Keratinocyte (primary cell): ENCODE data around the gene FAM193B. TPM values are rescaled to one million over a fixed set of nuclear protein-coding genes. Genes with fewer than 3 reads are reported as not detected.

Source experiments
- DNase-seq: peaks from one replicate; pipeline ENCODE4 v3.0.0-alpha.2; 2011; ENCODE audit warnings: low read depth, missing footprints, low spot score
- FAIRE-seq: peaks from 2 replicates; lab custom pipeline; 2011; peaks lifted over from hg19 to GRCh38; lab: Jason Lieb, UNC
- H2AFZ ChIP-seq: 2 replicates; pipeline ENCODE4 v1.6.0; 2012; ENCODE audit warnings: low read length, control low read depth, inconsistent platforms; ENCODE audit not compliant: control insufficient read depth
- H3K27ac ChIP-seq: 2 replicates; pipeline ENCODE4 v1.5.1; 2011; ENCODE audit warnings: low read length; ENCODE audit not compliant: control insufficient read depth, insufficient read depth
- H3K27me3 ChIP-seq: 3 replicates; pipeline ENCODE4 v1.6.0; 2011; ENCODE audit warnings: low read length; ENCODE audit not compliant: control insufficient read depth, insufficient read depth; ENCODE audit errors: extremely low read depth
- H3K36me3 ChIP-seq, 2 experiments: 2 replicates in 1 of 2; 3 replicates in 1 of 2; pipeline ENCODE4 v1.5.1; 2011; ENCODE audit warnings: low read length in 2 of 2, mild to moderate bottlenecking in 1 of 2; ENCODE audit not compliant: control insufficient read depth in 2 of 2, insufficient read depth in 2 of 2; ENCODE audit errors: extremely low read depth in 1 of 2
- H3K4me1 ChIP-seq: 3 replicates; pipeline ENCODE4 v1.5.1; 2011; ENCODE audit warnings: low read length; ENCODE audit not compliant: control insufficient read depth, insufficient read depth; ENCODE audit errors: extremely low read depth
- H3K4me2 ChIP-seq: 3 replicates; pipeline ENCODE4 v1.6.0; 2011; ENCODE audit warnings: low read depth, low read length; ENCODE audit not compliant: control insufficient read depth, insufficient read depth; ENCODE audit errors: extremely low read depth
- H3K4me3 ChIP-seq, 3 experiments: fragments of 200-600 bp in 1 of 3; sonication (generic) in 1 of 3; 2 replicates in 2 of 3; 3 replicates in 1 of 3; pipeline ENCODE4 v1.5.1; 2011 to 2016; ENCODE audit warnings: low read length in 3 of 3, mild to moderate bottlenecking in 3 of 3, control low read depth in 2 of 3, inconsistent platforms in 1 of 3, low read depth in 1 of 3, mixed read lengths in 1 of 3, mixed run types in 1 of 3, moderate library complexity in 1 of 3; ENCODE audit not compliant: control insufficient read depth in 2 of 3, insufficient read depth in 2 of 3; ENCODE audit errors: extremely low read depth in 1 of 3
- H3K79me2 ChIP-seq: 2 replicates; pipeline ENCODE4 v1.6.0; 2012; ENCODE audit warnings: low read length; ENCODE audit not compliant: control insufficient read depth, insufficient read depth
- H3K9ac ChIP-seq: 3 replicates; pipeline ENCODE4 v1.6.0; 2011; ENCODE audit warnings: low read length; ENCODE audit not compliant: control insufficient read depth, insufficient read depth; ENCODE audit errors: extremely low read depth
- H3K9me1 ChIP-seq: 3 replicates; pipeline ENCODE4 v1.6.0; 2011; ENCODE audit warnings: low read length; ENCODE audit not compliant: control insufficient read depth, insufficient read depth; ENCODE audit errors: extremely low read depth
- H3K9me3 ChIP-seq: 2 replicates; pipeline ENCODE4 v1.5.1; 2012; ENCODE audit warnings: low read depth, low read length; ENCODE audit not compliant: control insufficient read depth
- H4K20me1 ChIP-seq: 3 replicates; pipeline ENCODE4 v1.6.0; 2011; ENCODE audit warnings: low read length; ENCODE audit not compliant: control insufficient read depth, insufficient read depth; ENCODE audit errors: extremely low read depth
- EZH2 ChIP-seq: IDR thresholded peaks from one replicate; pipeline ENCODE4 v1.6.1; 2012; ENCODE audit warnings: inconsistent platforms, mild to moderate bottlenecking, low read length, moderate library complexity
- dilution Hi-C: fragments of 300-500 bp; cut with MboI; formaldehyde crosslinking; loops from one replicate; pipeline ENCODE4 v1.7.0; 2020; ENCODE audit warnings: low sequenced_read_pairs; ENCODE audit not compliant: extremely low pct_ligation_motif_present
- polyA plus RNA-seq, 5 experiments: library from polyadenylated mRNA; depleted of rRNA in 3 of 5; stranded (reverse) in 3 of 5; stranded (forward) in 1 of 5; unstranded in 1 of 5; fragments of >200 nt; gene quantifications; 1 replicate in 1 of 5; 2 replicates in 3 of 5; 3 replicates in 1 of 5; pipeline versions ENCODE4 v1.2.1 to v1.2.3, GENCODE V29; 2011 to 2012; ENCODE audit warnings: missing spikeins in 2 of 5, low read depth in 1 of 5, low replicate concordance in 1 of 5
- TF ChIP-seq, protein P1 (sequence below), 3 experiments: IDR thresholded peaks in 1 of 3; conservative IDR thresholded peaks in 1 of 3; optimal IDR thresholded peaks in 1 of 3; 2 replicates in 2 of 3; 3 replicates in 1 of 3; pipeline versions ENCODE3 to v1.5.1; 2011; ENCODE audit warnings: low read length in 3 of 3, mild to moderate bottlenecking in 3 of 3, moderate library complexity in 2 of 3, control low read depth in 1 of 3, inconsistent platforms in 1 of 3; ENCODE audit not compliant: insufficient read depth in 2 of 3; ENCODE audit errors: extremely low read depth in 1 of 3

The FAM193B gene
- polyA plus RNA-seq, 1 donor (not counting 4 experiments of a cell fraction or from before 2014, with no cell fraction given) = 27.5 TPM

DNA sequence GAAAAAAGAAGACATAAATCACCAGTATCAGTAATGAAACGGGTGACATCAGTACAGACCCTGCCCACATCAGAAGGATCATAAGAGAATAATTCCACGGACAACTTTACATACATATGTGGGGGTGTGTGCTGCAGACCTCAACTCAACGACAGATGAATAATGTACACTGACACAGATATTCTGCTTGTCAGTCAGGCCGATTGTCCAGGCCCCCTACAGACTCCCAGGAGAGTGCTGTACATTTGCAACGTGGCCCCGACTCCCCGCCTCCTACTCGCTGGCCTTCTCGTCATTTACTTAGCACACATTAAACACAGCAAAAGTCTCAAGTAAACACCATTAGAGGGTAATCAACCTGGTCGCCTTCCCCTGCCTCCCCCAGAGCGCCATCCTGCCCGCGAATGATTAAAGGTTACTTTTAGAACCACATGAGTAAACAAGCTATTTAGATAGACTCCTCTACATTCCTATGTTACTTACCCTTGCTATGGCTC, 34.1 kb upstream of the FAM193B start:
- FAIRE-seq (no peak), DNase-seq (no peak)
- Histone ChIP-seq H3K4me2 (no peak overlapping the region), H3K4me3 (no peak overlapping the region), H3K4me1 (peaks cover 5% of the 10 kb centered on the region), H3K79me2 (peaks cover 15% of the 10 kb centered on the region), H3K9me3 (no peaks in the 10 kb centered on the region), H2AFZ (no peak overlapping the region), H3K9me1 (no peaks in the 10 kb centered on the region), H4K20me1 (no peaks in the 10 kb centered on the region), H3K36me3 (peaks cover 2 to 3% of the 10 kb centered on the region in 2 experiments), H3K27ac (no peak overlapping the region), H3K9ac (no peak overlapping the region), H3K27me3 (no peaks in the 10 kb centered on the region)
- dilution Hi-C loops = no loop called here
- TF ChIP-seq EZH2 = no peak
- TF ChIP-seq, protein P1, sequence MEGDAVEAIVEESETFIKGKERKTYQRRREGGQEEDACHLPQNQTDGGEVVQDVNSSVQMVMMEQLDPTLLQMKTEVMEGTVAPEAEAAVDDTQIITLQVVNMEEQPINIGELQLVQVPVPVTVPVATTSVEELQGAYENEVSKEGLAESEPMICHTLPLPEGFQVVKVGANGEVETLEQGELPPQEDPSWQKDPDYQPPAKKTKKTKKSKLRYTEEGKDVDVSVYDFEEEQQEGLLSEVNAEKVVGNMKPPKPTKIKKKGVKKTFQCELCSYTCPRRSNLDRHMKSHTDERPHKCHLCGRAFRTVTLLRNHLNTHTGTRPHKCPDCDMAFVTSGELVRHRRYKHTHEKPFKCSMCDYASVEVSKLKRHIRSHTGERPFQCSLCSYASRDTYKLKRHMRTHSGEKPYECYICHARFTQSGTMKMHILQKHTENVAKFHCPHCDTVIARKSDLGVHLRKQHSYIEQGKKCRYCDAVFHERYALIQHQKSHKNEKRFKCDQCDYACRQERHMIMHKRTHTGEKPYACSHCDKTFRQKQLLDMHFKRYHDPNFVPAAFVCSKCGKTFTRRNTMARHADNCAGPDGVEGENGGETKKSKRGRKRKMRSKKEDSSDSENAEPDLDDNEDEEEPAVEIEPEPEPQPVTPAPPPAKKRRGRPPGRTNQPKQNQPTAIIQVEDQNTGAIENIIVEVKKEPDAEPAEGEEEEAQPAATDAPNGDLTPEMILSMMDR (optimal IDR thresholded peaks at IDR 0.05 in 1 of 3, IDR thresholded peaks at IDR 0.05 in 1 of 3, conservative IDR thresholded peaks at IDR 0.05 in 1 of 3; ENCODE audit: extremely low read depth in 1 of 3, insufficient read depth in 2 of 3, low read length in 3 of 3) = no peak

DNA sequence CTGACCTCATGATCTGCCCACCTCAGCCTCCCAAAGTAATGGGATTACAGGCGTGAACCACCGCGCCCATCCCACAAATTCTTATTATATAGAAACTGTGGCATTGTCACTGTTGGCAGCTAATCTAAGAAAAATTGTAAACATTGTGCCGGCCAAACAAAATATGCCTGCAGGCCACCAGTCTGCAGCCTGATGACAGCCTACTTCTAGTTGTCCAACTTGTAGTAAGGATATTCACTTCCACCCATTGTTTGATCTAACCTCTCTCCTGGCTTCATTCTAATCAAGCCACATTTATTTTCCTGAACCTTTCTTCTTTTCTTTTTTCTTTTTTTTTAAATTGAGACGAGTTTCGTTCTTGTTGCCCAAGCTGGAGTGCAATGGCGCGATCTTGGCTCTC, 24.0 kb upstream of the FAM193B start:
- dilution Hi-C loops = no loop called here
- no peak for DNase-seq
- no peaks in the 10 kb centered on the region for H3K79me2 ChIP-seq

More for the DNA sequence above, 24.0 kb upstream of the FAM193B start:
- H3K27ac ChIP-seq = no peak overlapping the region
- no peaks in the 10 kb centered on the region for H3K27me3 ChIP-seq
- H3K4me2 ChIP-seq = no peak overlapping the region
- H3K4me3 ChIP-seq = no peak overlapping the region
- TF ChIP-seq EZH2 = no peak
- TF ChIP-seq, protein P1 (optimal IDR thresholded peaks at IDR 0.05 in 1 of 3, IDR thresholded peaks at IDR 0.05 in 1 of 3, conservative IDR thresholded peaks at IDR 0.05 in 1 of 3; ENCODE audit: extremely low read depth in 1 of 3, insufficient read depth in 2 of 3, low read length in 3 of 3) = no peak
- no peaks in the 10 kb centered on the region for H4K20me1 ChIP-seq
- H3K9me1 ChIP-seq = no peaks in the 10 kb centered on the region
- no peak overlapping the region for H3K9ac ChIP-seq
- no peak for FAIRE-seq
- peaks cover 12% of the 10 kb centered on the region for H3K4me1 ChIP-seq
- no peaks in the 10 kb centered on the region for H3K36me3 ChIP-seq
- no peak overlapping the region for H2AFZ ChIP-seq
- H3K9me3 ChIP-seq = no peaks in the 10 kb centered on the region
